HL-60 (cell line): Measurements from ENCODE around the gene ACER1.

ENCODE experiments used
- GABPA ChIP-seq: IDR thresholded peaks from 2 replicates; pipeline ENCODE4 v1.6.1; 2012; ENCODE audit warnings: low read depth
- POLR2AphosphoS5 ChIP-seq: IDR thresholded peaks from 2 replicates; pipeline ENCODE4 v1.6.1; 2012; ENCODE audit warnings: low read depth
- SPI1 ChIP-seq: IDR thresholded peaks from 2 replicates; pipeline ENCODE4 v1.6.1; 2012; ENCODE audit warnings: low read depth, mild to moderate bottlenecking, borderline replicate concordance
- TF ChIP-seq, protein P1 (sequence below): IDR thresholded peaks from one replicate; pipeline ENCODE4 v1.5.1; 2011; ENCODE audit warnings: low read length, control low read depth, inconsistent platforms; ENCODE audit not compliant: insufficient read depth
- TF ChIP-seq, protein P2 (sequence below): IDR thresholded peaks from 2 replicates; pipeline ENCODE4 v1.6.1; 2012; ENCODE audit warnings: low read depth; ENCODE audit not compliant: insufficient replicate concordance

DNA sequence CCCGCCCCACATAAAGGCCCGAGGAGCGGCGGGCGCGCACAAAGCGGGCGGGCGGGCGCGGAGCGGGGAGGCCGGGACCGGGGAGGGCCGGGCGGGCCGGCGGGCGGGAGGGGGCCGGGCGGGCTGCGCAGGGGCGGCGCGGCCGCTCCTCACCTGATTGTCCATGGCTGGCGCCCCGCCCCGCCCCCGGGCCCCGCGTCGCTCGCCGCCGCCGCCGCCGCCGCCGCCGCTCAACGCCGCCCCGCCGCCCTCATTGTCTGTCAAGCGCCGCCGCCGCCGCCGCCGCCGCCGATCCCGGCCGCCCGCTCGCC is 53.8 kb downstream of the ACER1 start:
- TF ChIP-seq, protein P1, sequence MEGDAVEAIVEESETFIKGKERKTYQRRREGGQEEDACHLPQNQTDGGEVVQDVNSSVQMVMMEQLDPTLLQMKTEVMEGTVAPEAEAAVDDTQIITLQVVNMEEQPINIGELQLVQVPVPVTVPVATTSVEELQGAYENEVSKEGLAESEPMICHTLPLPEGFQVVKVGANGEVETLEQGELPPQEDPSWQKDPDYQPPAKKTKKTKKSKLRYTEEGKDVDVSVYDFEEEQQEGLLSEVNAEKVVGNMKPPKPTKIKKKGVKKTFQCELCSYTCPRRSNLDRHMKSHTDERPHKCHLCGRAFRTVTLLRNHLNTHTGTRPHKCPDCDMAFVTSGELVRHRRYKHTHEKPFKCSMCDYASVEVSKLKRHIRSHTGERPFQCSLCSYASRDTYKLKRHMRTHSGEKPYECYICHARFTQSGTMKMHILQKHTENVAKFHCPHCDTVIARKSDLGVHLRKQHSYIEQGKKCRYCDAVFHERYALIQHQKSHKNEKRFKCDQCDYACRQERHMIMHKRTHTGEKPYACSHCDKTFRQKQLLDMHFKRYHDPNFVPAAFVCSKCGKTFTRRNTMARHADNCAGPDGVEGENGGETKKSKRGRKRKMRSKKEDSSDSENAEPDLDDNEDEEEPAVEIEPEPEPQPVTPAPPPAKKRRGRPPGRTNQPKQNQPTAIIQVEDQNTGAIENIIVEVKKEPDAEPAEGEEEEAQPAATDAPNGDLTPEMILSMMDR, result no peak
- no peak for TF ChIP-seq POLR2AphosphoS5
- TF ChIP-seq, protein P2, sequence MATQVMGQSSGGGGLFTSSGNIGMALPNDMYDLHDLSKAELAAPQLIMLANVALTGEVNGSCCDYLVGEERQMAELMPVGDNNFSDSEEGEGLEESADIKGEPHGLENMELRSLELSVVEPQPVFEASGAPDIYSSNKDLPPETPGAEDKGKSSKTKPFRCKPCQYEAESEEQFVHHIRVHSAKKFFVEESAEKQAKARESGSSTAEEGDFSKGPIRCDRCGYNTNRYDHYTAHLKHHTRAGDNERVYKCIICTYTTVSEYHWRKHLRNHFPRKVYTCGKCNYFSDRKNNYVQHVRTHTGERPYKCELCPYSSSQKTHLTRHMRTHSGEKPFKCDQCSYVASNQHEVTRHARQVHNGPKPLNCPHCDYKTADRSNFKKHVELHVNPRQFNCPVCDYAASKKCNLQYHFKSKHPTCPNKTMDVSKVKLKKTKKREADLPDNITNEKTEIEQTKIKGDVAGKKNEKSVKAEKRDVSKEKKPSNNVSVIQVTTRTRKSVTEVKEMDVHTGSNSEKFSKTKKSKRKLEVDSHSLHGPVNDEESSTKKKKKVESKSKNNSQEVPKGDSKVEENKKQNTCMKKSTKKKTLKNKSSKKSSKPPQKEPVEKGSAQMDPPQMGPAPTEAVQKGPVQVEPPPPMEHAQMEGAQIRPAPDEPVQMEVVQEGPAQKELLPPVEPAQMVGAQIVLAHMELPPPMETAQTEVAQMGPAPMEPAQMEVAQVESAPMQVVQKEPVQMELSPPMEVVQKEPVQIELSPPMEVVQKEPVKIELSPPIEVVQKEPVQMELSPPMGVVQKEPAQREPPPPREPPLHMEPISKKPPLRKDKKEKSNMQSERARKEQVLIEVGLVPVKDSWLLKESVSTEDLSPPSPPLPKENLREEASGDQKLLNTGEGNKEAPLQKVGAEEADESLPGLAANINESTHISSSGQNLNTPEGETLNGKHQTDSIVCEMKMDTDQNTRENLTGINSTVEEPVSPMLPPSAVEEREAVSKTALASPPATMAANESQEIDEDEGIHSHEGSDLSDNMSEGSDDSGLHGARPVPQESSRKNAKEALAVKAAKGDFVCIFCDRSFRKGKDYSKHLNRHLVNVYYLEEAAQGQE, result no peak
- TF ChIP-seq GABPA, result no peak
- no peak for TF ChIP-seq SPI1
